GM20000 (cell line): ENCODE measurements around the gene PLEKHG7.

Experiments used
- DNase-seq: peaks from one replicate; pipeline ENCODE4 v3.0.0; 2012; ENCODE audit warnings: low spot score
- TF ChIP-seq, protein P1 (sequence below): IDR thresholded peaks from 2 replicates; pipeline ENCODE4 v1.5.1; 2012; ENCODE audit warnings: mild to moderate bottlenecking, control low read depth; ENCODE audit errors: extremely low read depth, missing control alignments

The PLEKHG7 gene

DNA sequence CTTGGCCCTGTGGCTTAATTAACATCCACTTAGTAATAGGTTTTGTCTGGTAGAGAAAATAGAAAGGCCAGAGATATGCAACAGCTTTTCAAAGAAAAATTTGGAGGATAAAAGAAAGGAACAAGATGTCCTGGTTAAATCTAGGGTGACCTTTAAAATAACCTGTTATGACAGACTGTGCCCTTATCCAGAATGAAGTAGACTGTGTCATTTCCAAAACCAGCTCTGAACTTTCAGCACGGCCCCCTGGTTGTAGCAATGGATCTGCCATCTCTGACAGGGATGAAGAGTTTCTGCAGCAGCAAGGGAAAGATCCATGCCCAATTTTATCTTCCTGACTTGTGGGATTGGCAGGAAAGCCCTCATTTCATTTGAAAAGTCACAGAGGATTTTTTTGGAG is 5.1 kb downstream of the PLEKHG7 start:
- DNase-seq = no peak
- TF ChIP-seq, protein P1, sequence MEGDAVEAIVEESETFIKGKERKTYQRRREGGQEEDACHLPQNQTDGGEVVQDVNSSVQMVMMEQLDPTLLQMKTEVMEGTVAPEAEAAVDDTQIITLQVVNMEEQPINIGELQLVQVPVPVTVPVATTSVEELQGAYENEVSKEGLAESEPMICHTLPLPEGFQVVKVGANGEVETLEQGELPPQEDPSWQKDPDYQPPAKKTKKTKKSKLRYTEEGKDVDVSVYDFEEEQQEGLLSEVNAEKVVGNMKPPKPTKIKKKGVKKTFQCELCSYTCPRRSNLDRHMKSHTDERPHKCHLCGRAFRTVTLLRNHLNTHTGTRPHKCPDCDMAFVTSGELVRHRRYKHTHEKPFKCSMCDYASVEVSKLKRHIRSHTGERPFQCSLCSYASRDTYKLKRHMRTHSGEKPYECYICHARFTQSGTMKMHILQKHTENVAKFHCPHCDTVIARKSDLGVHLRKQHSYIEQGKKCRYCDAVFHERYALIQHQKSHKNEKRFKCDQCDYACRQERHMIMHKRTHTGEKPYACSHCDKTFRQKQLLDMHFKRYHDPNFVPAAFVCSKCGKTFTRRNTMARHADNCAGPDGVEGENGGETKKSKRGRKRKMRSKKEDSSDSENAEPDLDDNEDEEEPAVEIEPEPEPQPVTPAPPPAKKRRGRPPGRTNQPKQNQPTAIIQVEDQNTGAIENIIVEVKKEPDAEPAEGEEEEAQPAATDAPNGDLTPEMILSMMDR = no peak

- TF ChIP-seq, protein P1 = no peak
- no peak for DNase-seq
Measured at GRCh38 chr12:92715625-92716024, 12.8 kb downstream of the PLEKHG7 start.

- no peak for DNase-seq
- TF ChIP-seq, protein P1 = no peak
Measured at GRCh38 chr12:92717202-92717601, 14.4 kb downstream of the PLEKHG7 start.

DNA sequence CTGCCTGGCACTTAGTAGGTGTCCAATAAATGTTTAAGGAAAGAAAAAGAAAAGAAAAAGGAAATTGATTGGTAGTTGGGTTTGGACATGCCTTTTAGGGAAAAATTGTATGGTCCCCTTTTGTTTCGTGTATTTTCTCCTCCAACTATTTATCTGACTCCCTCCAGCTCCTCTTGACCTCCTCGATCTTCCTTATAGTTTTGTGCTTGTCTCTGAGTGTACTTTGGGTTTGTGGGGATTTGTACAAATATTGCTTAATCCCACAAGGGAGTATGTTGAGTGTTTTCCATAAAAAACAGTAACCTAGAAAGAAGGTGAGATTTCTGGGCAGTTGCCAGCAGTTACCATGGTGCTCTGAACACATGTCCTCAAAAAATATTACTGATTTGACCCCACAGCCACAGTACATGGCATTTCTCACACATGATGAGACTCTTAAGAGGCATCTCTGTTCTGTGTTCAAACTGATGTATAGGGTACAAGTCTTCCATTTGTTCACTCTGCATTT is 15.7 kb downstream of the PLEKHG7 start:
- TF ChIP-seq, protein P1 = no peak

DNA sequence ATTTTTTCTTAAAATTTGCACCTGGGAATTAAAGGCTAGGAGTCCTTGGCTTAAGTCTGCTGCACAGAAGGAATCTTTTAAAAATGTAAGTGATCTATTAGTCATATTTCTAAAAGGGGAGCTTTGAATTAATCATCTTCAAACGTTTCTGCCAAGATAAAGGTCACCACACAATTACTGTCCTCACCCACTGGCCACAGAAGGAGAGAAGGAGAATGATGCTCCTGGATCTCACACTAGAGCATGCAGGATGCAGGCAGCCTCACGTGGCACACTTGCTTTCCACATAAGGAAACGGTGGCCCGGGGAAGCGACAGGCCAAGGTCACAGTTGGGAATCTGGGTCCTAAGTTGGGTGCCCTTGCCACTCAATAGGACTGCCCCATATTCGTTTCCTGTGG is 16.9 kb downstream of the PLEKHG7 start:
- TF ChIP-seq, protein P1 = no peak
- DNase-seq = no peak

More for the DNA sequence above, 15.7 kb downstream of the PLEKHG7 start:
- no peak for DNase-seq

GRCh38 chr12:92721130-92721529 is 18.3 kb downstream of the PLEKHG7 start:
- TF ChIP-seq, protein P1 = no peak
- DNase-seq = no peak

DNA sequence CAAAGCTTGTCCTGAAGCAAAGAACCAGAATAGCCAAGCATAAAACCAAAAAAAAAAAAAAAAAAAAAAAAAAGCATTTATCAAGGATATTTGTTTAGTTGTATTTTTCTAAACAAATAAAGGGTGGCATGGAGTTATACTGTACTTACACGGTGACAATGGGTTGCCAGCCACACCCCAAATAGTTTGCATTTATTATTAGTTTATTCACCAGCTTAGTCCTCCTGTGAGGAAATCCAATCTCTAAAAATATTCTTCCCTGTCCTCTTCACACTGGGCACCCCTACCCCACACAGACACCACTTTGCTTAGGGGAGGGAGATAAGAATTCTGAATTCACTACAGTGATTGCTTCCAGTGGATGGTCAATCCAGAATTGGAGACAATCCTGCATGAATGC is 18.9 kb downstream of the PLEKHG7 start:
- no peak for DNase-seq
- TF ChIP-seq, protein P1 = no peak
